WERI-Rb-1 (cell line): ENCODE data around the gene TCEA3.

ENCODE experiments used
- DNase-seq: peaks from one replicate; pipeline ENCODE4 v3.0.0-alpha.2; 2020
- H3K27ac ChIP-seq: fragments of 250-450 bp; sonication (Bioruptor Pico); 2 replicates; pipeline ENCODE4 v1.5.1; 2020; ENCODE audit warnings: mild to moderate bottlenecking, moderate library complexity
- H3K27me3 ChIP-seq: fragments of 250-450 bp; sonication (Bioruptor Pico); 2 replicates; pipeline ENCODE4 v1.5.1; 2021; ENCODE audit warnings: mild to moderate bottlenecking, low read depth, moderate library complexity; ENCODE audit not compliant: insufficient read depth, severe bottlenecking
- H3K36me3 ChIP-seq: fragments of 250-450 bp; sonication (Bioruptor Pico); 2 replicates; pipeline ENCODE4 v1.5.1; 2020; ENCODE audit warnings: mild to moderate bottlenecking, moderate library complexity
- H3K4me3 ChIP-seq: 2 replicates; pipeline ENCODE4 v1.5.1; 2011; ENCODE audit warnings: low read depth, mild to moderate bottlenecking, control low read depth, low read length
- H3K9me3 ChIP-seq: fragments of 250-450 bp; sonication (Bioruptor Pico); 2 replicates; pipeline ENCODE4 v1.5.1; 2021; ENCODE audit warnings: mild to moderate bottlenecking, moderate library complexity; ENCODE audit not compliant: severe bottlenecking
- TF ChIP-seq, protein P1 (sequence below): IDR thresholded peaks from 2 replicates; pipeline ENCODE4 v1.5.1; 2011; ENCODE audit warnings: low read depth, mild to moderate bottlenecking, control low read depth, inconsistent platforms, low read length

The TCEA3 gene

DNA sequence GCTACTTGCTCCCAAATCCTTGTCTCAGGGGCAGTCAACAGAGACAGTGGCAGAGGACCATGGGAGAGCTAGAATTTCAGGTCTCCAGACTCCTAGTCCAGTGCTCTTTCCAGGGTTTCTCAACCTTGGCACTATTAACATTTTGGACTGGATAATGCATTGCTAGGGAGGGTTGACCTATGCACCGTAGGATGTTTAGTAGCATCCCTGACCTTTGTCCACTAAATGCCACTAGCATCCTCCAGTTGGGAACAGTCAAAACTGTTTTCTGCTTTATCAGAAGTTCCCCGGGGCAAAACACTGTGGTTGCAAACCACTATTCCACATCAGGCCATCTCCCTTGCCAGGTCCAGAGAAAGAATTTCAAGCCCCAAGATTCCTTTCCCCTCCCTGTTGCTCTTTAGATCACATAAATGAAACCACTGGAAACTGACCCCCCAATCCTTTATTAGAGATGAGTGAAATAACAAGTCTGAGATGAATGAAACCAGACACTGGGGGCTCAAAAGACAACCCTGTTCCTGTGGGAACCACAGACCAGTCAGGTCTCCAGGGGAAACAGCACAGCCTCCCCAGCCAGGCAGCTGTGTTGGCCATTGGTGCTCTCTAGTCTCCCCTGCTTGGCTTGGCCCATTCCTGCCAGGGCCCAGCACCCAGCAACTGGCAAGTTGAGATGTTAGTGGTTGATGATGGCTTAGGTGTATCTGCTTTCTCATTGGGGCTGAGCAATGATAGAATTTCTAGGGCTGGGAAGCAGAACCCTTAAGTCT lies 3.8 kb upstream of the TCEA3 start:
- no peak for DNase-seq
- no peaks in the 10 kb centered on the region for H3K27me3 ChIP-seq

DNA sequence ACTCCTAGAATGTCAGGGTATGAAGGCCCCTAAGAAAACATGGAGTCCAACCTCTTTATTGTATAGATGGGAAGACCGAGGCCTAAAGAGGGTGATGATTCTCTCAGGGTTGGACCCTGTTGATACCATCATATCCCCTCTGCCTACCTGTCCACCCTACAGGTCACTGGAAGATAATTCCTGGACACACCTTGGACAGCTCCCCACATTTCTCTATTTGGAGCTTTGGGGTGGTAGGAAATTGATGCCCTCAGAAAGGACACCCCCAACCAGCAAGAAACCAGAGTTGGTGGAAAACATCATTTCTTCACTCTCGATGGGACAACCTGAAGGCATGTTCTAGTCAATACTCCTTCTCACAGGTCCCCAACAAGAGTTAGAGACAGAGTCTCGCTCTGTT lies 3.0 kb upstream of the TCEA3 start:
- Histone ChIP-seq H3K36me3 (peaks cover 8% of the 10 kb centered on the region; the same call in 1 of the 2 replicates), H3K4me3 (no peak overlapping the region), H3K27ac (no peak overlapping the region), H3K9me3 (no peaks in the 10 kb centered on the region), H3K27me3 (no peaks in the 10 kb centered on the region)
- TF ChIP-seq, protein P1, sequence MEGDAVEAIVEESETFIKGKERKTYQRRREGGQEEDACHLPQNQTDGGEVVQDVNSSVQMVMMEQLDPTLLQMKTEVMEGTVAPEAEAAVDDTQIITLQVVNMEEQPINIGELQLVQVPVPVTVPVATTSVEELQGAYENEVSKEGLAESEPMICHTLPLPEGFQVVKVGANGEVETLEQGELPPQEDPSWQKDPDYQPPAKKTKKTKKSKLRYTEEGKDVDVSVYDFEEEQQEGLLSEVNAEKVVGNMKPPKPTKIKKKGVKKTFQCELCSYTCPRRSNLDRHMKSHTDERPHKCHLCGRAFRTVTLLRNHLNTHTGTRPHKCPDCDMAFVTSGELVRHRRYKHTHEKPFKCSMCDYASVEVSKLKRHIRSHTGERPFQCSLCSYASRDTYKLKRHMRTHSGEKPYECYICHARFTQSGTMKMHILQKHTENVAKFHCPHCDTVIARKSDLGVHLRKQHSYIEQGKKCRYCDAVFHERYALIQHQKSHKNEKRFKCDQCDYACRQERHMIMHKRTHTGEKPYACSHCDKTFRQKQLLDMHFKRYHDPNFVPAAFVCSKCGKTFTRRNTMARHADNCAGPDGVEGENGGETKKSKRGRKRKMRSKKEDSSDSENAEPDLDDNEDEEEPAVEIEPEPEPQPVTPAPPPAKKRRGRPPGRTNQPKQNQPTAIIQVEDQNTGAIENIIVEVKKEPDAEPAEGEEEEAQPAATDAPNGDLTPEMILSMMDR = no peak
- DNase-seq = no peak

More for the DNA sequence above, 3.8 kb upstream of the TCEA3 start:
- H3K4me3 ChIP-seq = no peak overlapping the region
- TF ChIP-seq, protein P1 = no peak
- no peak overlapping the region for H3K27ac ChIP-seq
- H3K36me3 ChIP-seq = peaks cover 11% of the 10 kb centered on the region; the same call in 1 of the 2 replicates
- no peaks in the 10 kb centered on the region for H3K9me3 ChIP-seq

DNA sequence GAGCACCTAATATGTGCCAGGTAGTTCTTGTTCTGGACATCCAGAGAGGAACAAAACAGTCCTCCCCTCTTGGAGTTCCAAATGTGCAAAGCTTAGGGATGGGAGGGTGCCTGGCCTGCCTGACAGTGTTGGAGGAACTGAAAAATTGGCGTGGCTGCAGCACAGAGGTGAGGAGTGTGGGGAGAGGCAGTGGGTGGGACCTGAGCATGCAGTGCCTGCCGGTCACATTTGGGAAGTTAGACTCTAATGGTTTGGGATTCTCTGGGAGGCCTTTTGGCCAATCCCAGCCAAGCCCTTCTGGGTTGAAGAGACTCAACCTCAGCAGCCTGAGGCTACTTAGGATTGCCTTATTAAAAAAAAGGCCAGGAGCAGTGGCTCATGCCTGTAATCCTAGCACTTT lies 2.3 kb upstream of the TCEA3 start:
- Histone ChIP-seq H3K36me3 (peaks cover 5% of the 10 kb centered on the region; the same call in 1 of the 2 replicates), H3K9me3 (no peaks in the 10 kb centered on the region), H3K27ac (no peak overlapping the region), H3K4me3 (no peak overlapping the region), H3K27me3 (no peaks in the 10 kb centered on the region)
- DNase-seq = no peak
- TF ChIP-seq, protein P1 = no peak

DNA sequence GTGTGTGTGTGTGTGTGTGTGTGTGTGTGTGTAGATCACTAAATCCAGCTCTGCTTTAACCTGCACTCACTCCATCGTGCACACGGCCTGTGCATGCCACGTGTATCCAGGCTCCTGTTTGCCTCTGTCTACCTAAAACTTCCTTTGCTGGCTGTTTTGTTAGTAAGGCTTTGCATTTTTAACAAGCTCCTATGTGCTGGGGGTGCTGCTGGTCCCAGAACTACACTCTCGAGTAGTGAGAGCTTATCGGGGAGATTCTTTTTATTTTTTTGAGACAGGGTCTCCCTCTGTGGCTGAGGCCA lies 596 bp upstream of the TCEA3 start:
- TF ChIP-seq, protein P1 = no peak
- H3K36me3 ChIP-seq = no peaks in the 10 kb centered on the region
- H3K27me3 ChIP-seq = no peaks in the 10 kb centered on the region
- no peaks in the 10 kb centered on the region for H3K9me3 ChIP-seq
- no peak overlapping the region for H3K4me3 ChIP-seq
- no peak overlapping the region for H3K27ac ChIP-seq
- no peak for DNase-seq

DNA sequence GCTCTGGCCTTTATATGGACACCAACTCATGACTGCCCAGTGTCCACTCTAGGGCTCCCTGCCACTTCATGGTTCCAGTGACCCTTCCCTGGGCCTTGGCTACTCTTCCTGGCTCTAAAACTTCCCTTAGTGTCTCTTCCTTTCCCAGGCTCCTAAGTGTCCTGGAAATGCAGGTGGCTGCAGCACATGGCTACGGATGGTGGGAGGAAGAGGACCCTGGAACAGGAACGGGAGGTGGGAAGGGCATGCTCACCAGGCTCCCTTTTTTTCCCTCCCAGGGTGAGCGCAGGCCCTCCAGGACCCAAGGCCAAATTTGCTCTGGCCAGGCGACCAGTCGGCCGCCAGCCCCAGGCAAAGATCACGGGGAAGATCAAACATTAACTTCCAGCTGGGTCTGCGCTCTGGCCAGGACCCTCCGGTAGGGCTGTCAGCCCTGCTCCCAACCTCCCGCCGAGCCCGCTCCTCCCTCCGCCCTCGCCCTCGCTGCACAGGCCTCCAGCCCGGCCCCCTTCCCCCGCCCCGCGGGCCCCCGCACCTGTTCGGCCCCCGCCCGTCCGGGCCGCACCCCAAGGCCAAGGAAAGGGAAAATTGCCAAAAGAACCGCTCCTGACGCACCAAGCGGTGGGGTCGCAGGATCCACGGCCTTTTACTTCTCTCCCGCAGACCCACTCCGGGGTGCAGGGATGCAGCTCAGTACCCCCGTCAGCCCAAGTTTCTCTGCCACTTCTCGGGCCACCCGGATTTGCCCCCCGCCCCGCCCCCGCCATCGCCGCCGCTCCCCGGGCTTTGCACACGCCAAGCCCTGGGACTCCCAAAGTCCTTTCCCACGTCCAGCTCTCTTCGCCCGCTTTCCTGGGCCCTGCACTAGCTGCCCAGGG lies 894 bp downstream of the TCEA3 start:
- DNase-seq = no peak

More for the DNA sequence above, 894 bp downstream of the TCEA3 start:
- Histone ChIP-seq H3K36me3 (no peaks in the 10 kb centered on the region), H3K27ac (no peak overlapping the region), H3K4me3 (no peak overlapping the region), H3K27me3 (no peaks in the 10 kb centered on the region), H3K9me3 (no peaks in the 10 kb centered on the region)
- TF ChIP-seq, protein P1 = no peak
